IPS DF 4.7 (cell line): ENCODE measurements around the gene KIF19.
"Not testable (repeated sequence)": the region's sequence is repeated elsewhere in the genome, so short reads cannot be mapped to it uniquely, and the experiment has no call there.

ENCODE experiments used
- DNase-seq: peaks from one replicate; pipeline ENCODE4 v3.0.0-alpha.2; 2013; ENCODE audit warnings: low spot score; ENCODE audit errors: extremely low read depth

KIF19 gene, protein sequence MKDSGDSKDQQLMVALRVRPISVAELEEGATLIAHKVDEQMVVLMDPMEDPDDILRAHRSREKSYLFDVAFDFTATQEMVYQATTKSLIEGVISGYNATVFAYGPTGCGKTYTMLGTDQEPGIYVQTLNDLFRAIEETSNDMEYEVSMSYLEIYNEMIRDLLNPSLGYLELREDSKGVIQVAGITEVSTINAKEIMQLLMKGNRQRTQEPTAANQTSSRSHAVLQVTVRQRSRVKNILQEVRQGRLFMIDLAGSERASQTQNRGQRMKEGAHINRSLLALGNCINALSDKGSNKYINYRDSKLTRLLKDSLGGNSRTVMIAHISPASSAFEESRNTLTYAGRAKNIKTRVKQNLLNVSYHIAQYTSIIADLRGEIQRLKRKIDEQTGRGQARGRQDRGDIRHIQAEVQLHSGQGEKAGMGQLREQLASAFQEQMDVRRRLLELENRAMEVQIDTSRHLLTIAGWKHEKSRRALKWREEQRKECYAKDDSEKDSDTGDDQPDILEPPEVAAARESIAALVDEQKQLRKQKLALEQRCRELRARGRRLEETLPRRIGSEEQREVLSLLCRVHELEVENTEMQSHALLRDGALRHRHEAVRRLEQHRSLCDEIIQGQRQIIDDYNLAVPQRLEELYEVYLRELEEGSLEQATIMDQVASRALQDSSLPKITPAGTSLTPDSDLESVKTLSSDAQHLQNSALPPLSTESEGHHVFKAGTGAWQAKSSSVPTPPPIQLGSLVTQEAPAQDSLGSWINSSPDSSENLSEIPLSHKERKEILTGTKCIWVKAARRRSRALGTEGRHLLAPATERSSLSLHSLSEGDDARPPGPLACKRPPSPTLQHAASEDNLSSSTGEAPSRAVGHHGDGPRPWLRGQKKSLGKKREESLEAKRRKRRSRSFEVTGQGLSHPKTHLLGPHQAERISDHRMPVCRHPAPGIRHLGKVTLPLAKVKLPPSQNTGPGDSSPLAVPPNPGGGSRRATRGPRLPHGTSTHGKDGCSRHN

DNA sequence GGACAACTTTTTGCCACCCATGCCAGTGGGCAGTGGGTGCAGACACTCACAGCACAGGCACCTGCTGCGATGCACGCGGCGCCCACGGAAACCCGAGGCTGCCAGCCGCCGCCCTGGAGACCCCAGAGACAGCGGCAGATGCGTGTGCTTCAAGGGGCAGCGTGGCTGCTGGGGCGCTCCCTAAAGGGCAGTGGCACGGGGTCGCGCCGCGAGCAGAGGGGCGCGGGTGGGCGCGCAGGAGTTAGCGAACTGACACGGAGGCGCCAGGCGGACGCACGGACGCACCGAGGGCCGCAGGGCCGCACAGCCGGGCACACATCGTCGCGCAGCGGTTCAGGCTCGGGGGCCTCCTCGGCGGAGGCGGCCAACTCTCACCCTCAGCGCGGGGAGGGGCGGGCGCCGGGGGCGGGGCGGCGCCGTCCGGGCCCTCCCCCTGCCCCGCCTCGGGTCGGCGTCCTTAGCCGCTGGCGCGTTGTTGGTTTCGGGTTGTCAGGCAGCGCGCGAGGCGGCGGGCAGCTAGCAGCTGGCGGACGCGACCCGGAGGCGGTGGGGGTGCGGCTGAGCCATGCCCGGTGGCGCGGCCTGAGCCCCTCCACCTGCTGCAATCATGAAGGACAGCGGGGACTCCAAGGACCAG, at the start of gene KIF19:
Gene KIF19, plus strand, starts transcription at position 484 of the 637 bp plus-strand sequence. Its CDS starts 124 bp downstream, at position 608.
- no peak for DNase-seq

GRCh38 chr17:74276541-74277009, 49.5 kb upstream of the KIF19 start:
- DNase-seq: no peak

DNA sequence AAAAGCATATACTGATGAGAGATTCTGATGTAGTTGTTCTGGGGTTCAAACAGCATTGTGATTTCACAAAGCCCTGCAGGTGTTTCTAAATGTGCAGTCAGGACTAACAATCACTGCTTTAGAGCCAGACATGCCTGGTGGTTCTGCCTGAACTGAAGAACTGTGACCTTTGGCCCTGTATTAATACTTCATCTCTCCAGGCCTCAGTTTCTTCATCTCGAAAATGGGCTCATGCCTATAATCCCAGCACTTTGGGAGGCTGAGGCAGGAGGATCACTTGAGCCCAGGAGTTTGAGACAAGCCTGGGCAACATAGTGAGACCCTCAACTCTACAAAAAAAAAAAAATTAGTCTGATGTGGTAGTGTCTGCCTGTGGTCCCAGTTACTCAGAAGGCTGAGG, 48.1 kb upstream of the KIF19 start:
- DNase-seq: no peak

DNA sequence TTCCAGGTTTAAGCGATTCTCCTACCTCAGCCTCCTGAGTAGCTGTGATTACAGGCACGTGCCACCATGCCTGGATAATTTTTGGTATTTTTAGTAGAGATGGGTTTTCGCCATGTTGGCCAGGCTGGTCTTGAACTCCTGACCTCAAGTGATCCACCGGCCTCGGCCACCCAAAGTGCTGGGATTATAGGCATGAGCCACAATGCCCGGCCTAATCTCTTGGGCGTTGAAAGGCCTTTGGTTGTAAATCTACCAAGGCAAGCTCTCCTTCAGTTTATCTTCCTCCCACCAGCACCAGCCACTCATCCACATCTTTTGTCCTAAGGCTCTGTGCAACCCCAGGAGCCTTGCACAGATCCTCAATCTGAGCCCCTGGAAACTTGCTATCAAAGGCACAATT, 46.4 kb upstream of the KIF19 start:
- not testable (repeated sequence) for DNase-seq

- DNase-seq: no peak
Observed at GRCh38 chr17:74280093-74280513, 45.9 kb upstream of the KIF19 start.

DNA sequence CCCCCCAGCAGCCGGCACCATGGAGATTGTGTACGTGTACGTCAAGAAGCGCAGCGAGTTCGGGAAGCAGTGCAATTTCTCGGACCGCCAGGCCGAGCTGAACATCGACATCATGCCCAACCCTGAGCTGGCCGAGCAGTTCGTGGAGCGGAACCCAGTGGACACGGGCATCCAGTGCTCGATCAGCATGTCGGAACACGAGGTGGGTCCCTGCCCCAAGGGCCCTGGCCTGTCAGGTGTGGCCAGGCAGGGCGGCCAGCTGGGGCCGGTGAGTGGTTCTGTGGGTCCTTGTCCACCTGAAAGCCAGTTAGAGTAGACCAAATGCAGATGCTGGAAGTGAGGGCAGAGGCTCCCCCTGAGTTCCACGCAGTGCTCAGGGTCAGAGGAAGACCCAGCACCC, 44.2 kb upstream of the KIF19 start:
- DNase-seq: no peak

GRCh38 chr17:74282274-74282586, 43.8 kb upstream of the KIF19 start:
- not testable (repeated sequence) for DNase-seq

GRCh38 chr17:74282587-74283370, 43.2 kb upstream of the KIF19 start:
- DNase-seq: no peak

DNA sequence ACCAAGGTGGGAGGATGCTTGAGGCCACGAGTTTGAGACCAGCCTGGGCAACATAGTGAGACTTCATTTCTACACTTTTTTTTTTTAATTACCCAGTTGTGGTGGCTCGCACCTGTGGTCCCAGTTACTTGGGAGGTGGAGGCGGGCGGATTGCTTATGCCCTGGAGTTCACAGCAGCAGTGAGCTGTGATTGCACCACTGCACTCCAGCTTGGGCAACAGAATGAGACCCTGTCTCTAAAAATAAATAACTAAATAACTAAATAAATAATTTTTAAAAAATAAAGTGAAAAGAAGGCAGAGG, 42.7 kb upstream of the KIF19 start:
- DNase-seq: no peak

DNA sequence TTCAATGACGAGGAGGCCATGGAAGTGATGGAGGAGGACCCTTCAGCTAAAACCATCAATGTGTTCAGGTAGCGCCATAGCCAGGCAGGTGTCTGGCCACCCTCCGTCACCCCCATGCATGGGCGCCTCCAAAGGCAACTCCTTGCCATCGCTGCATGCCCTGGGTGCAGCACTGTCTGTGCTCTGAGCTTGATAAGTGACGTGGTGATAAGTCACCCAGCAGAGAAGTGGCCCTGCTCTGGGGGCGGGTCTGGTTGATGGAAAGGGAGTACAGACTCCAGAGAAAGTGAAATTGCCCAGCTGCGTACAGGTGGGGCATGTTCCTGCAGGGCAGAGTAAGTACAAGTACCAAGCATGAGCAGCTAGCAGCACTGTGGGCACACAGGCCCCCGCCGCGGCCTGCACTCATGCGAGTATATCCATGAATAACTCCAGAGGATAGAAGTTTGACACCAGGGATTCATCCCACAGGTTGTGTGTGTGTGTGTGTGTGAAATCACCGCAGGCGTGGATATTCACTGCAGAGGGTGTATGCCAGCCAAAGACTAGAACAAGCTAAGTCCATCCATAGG, 38.9 kb upstream of the KIF19 start:
- DNase-seq: no peak

DNA sequence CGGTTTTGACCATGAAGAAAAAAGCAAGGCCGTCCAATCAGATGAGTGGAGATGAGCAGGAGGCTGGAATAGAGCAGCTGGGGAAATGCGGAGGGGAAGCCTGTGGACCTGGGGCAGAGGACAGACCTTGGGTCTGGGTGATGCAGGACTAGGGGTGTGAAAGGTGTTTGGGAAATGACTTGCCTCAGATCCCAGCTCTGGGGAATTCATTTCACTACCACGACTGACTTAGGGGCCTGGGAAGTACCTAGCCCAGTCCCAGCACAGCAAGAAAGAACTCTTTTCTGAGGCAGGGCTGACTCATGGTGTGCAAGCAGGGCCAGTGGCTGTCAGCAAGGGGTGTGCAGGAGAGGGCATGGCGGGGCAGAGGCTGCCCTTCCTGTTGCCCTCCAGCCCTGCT, 37.2 kb upstream of the KIF19 start:
- no peak for DNase-seq

- no peak for DNase-seq
Observed at GRCh38 chr17:74289688-74290087, 36.3 kb upstream of the KIF19 start.

DNA sequence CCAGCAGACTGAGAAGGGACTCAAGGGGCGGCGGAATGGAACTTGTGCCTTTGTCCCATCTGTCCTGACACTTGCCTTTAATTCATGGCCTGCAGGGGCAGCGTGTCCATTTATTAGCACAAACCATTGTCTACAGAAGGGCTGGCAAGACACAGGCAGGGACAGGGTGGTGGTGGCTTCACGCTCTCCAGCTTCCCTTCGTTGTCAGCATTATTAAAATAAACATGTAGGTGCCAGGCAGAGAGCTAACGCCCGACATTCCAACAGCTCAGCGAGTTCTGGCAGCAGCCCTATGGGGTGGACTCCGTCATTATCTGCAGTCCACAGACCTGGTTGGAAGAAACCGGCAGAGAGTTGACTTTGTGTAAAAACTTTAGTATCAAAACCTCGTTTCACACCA, 35.7 kb upstream of the KIF19 start:
- DNase-seq: no peak

GRCh38 chr17:74292495-74292894, 33.5 kb upstream of the KIF19 start:
- no peak for DNase-seq

DNA sequence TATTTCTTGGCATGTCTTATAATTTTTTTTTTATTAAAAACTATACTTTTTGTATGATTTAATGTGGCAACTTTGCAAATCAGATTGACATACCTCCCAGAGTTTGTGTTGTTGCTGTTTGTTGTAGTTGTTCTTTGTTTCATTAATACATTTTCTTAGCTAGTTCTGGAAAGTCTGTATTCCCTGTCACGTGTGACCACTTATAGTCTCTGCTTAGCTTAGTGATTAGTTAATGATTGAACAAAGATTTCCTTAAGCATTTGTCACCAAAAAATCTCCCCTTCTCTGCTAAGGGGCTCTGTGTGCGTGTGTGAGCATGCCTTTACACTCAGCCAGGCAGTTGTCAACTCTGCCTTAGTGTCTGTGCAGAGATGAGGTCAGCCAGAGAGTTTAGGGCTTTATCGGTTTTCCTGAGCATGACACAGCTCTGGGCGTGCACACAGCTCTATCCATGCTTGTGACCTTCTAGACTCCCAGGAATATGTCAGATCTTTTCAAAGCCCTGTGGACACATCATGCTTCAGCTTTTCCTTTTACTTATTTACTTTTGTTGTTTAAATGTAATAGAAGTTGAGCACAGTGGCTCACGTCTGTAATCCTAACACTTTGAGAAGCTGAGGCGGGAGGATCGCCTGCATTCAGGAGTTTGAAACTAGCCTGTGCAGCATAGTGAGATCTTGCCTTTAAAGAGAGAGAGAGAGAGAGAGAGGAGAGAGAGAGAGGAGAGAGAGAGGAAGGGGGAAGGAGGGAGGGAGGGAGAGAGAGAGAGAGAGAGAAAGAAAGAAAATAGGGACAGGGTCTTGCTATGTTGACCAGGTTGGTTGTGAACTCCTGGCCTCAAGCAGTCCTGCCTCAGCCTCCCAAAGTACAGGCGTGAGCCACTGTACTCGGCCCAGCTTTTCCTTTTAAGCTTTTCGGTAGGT, 30.1 kb upstream of the KIF19 start:
- DNase-seq: no peak

- DNase-seq: no peak
Observed at GRCh38 chr17:74296548-74296936, 29.5 kb upstream of the KIF19 start.

- no peak for DNase-seq
Observed at GRCh38 chr17:74297941-74298340, 28.1 kb upstream of the KIF19 start.

- no peak for DNase-seq
Observed at GRCh38 chr17:74298778-74299177, 27.2 kb upstream of the KIF19 start.

GRCh38 chr17:74299226-74300009, 26.6 kb upstream of the KIF19 start:
- DNase-seq: no peak
